ENCODE results near the gene LAPTM4A.

The LAPTM4A gene

DNA sequence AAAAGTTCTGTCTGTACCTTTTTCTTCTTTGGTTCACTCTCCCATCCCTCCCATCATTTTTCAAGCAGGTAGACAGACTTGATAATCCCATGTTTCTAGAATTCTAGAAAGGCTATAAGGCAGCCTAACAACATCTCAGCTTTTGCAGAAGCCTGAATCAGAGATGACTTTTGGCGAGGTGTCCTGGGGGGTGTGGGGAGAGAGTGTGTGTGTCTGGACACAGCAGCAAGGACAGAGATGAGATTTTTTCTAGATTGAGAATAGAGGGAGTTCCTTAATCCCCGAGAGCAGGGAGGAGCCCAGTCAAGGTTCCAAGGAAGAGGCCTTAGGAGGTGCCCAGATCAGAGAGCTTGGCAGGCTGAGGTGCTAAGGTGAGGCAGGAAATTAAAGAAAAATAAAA is 22.0 kb upstream of the LAPTM4A start:
- Histone ChIP-seq H3K9me3 (ENCODE audit: severe bottlenecking) (no peaks in the 10 kb centered on the region), H3K27ac (no peak overlapping the region), H3K4me3 (ENCODE audit: low read depth, low read length) (no peak overlapping the region), H3K36me3 (no peaks in the 10 kb centered on the region), H3K27me3 (ENCODE audit: insufficient read depth, low read depth, severe bottlenecking) (no peaks in the 10 kb centered on the region)
- TF ChIP-seq, protein P1, sequence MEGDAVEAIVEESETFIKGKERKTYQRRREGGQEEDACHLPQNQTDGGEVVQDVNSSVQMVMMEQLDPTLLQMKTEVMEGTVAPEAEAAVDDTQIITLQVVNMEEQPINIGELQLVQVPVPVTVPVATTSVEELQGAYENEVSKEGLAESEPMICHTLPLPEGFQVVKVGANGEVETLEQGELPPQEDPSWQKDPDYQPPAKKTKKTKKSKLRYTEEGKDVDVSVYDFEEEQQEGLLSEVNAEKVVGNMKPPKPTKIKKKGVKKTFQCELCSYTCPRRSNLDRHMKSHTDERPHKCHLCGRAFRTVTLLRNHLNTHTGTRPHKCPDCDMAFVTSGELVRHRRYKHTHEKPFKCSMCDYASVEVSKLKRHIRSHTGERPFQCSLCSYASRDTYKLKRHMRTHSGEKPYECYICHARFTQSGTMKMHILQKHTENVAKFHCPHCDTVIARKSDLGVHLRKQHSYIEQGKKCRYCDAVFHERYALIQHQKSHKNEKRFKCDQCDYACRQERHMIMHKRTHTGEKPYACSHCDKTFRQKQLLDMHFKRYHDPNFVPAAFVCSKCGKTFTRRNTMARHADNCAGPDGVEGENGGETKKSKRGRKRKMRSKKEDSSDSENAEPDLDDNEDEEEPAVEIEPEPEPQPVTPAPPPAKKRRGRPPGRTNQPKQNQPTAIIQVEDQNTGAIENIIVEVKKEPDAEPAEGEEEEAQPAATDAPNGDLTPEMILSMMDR (IDR thresholded peaks at IDR 0.05; ENCODE audit: low read depth, low read length) = no peak
- no peak for DNase-seq

DNA sequence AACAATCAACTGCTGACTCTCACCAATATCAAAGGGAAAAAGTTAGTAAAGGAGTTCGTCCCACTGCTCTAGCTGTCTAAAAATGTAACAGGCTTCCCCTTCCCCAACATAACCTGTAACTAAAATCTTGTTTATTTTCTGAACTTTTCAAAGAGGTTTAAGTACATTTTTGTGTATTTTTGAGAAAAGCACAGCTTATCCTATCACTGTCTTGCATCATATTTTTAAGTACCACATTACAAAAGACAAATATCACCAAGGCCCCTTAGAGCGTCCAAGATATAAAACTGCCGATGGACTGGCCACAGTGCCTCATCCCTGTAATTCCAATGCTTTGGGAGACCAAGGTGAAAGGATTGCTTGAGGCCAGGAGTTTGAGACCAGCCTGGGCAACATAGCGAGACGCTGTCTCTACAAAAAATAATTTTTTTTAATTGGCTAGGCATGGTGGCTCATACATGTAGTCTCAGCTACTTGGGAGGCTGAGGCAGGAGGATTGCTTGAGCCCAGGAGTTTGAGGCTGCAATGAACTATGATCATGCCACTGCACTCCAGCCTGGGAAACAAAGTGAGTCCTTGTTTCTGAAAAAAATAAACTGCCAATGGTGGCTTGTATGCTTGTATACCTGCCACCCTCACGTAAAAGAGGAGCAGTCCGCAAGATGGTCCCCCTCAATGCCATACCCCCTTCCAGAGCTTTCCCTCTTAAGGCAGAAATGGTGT is 21.2 kb upstream of the LAPTM4A start:
- H3K36me3 ChIP-seq = no peaks in the 10 kb centered on the region
- no peak overlapping the region for H3K27ac ChIP-seq
- H3K4me3 ChIP-seq (ENCODE audit: low read depth, low read length) = no peak overlapping the region
- TF ChIP-seq, protein P1 (IDR thresholded peaks at IDR 0.05; ENCODE audit: low read depth, low read length) = no peak
- H3K27me3 ChIP-seq (ENCODE audit: insufficient read depth, low read depth, severe bottlenecking) = no peaks in the 10 kb centered on the region
- DNase-seq = no peak
- no peaks in the 10 kb centered on the region for H3K9me3 ChIP-seq (ENCODE audit: severe bottlenecking)

DNA sequence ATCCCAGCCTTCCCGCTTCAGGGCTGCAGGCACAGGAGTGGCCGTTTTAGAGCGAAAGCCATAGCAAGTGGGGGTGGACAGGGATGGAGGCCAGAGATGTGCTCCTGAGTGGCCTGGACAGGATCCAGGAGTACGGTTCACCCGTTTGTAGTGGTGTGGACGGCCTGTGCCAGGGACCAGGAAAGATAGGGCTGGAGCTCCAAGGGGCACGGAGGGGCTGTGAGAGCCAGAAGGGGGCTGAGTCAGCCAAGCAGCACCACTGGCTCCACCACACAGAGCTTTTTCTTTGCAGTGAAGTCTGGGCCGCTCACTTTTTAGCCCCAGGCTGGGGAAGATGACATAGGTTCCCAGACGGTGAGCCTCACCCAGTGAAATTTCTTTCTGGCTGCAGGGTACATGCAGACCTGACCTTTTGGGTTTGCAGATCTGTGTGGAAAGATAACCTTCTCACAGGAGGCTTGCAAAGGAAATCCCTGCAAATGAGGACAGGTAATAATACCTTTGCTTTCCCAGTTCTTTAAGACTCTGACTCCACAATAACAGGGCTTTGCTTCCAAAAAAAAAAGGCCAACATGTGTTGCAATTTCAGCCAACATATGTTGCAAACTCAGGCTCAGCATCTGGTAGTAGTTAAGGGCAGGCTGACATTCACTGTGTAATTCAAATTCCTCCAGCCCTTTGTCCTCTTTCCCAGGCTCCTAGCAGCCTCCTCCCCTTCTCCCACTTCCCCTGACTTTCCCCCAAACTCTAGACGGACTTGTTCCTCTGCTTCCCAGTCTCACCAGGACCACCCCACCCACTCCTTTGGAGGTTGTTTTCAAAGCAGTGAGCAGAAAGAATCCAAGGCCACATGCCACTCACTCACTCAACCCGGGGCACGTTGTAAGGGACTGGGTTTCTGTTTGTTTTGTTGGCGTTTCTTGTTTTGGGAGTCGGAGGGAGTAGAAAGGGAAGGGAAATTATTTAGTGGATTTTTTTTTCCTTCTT is 20.3 kb upstream of the LAPTM4A start:
- Histone ChIP-seq H3K27ac (no peak overlapping the region), H3K27me3 (ENCODE audit: insufficient read depth, low read depth, severe bottlenecking) (no peaks in the 10 kb centered on the region), H3K4me3 (ENCODE audit: low read depth, low read length) (no peak overlapping the region), H3K36me3 (no peaks in the 10 kb centered on the region), H3K9me3 (ENCODE audit: severe bottlenecking) (no peaks in the 10 kb centered on the region)
- TF ChIP-seq, protein P1 (IDR thresholded peaks at IDR 0.05; ENCODE audit: low read depth, low read length) = no peak
- DNase-seq = no peak

DNA sequence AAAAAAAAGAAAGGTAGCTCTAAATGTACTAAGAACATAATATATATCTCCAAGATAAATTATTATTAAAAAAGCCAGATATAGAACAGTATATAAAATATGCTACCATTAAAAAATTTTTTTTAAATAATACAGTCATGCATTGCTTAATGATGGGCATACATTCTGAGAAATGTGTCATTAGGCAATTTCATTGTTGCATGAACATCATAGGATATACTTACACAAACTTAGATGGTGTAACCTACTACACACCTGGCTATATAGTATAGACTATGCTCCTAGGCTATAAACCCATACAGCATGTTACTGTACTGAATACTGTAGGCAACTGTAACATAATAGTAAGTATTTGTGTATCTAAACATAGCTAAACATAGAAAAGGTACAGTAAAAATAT is 18.3 kb upstream of the LAPTM4A start:
- no peak for DNase-seq
- no peaks in the 10 kb centered on the region for H3K27me3 ChIP-seq (ENCODE audit: insufficient read depth, low read depth, severe bottlenecking)
- no peaks in the 10 kb centered on the region for H3K9me3 ChIP-seq (ENCODE audit: severe bottlenecking)
- TF ChIP-seq, protein P1 (IDR thresholded peaks at IDR 0.05; ENCODE audit: low read depth, low read length) = no peak
- no peak overlapping the region for H3K4me3 ChIP-seq (ENCODE audit: low read depth, low read length)
- H3K27ac ChIP-seq = no peak overlapping the region
- no peaks in the 10 kb centered on the region for H3K36me3 ChIP-seq

DNA sequence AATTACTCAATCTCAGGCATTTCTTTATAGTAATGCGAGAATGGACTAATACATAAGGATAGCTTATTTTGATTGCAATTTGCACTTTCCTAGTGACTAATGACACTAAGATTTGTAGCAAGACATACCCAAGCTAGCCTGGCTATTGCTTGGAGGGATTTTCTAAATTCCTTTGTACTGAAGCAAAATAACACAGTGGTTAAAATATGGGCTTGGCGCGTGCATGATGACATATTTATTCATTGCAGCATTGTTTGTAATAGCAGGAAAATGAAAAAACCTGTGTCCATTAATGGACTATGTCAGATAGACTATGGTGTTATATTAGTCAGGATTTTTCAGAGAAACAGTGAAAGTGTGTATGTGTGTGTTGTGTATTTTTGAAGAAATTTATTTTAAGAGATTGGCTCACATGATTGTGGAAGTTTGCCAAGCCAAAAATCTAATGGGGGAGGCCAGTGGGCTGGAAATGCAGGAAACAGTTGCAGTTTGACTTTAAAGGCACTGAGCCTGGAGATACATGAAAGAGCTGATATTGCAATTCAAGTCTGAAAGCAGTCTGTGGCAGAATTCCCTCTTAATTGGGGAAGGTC is 16.7 kb upstream of the LAPTM4A start:
- Histone ChIP-seq H3K9me3 (ENCODE audit: severe bottlenecking) (no peaks in the 10 kb centered on the region), H3K36me3 (no peaks in the 10 kb centered on the region), H3K27ac (no peak overlapping the region), H3K27me3 (ENCODE audit: insufficient read depth, low read depth, severe bottlenecking) (no peaks in the 10 kb centered on the region), H3K4me3 (ENCODE audit: low read depth, low read length) (no peak overlapping the region)
- TF ChIP-seq, protein P1 (IDR thresholded peaks at IDR 0.05; ENCODE audit: low read depth, low read length) = no peak
- DNase-seq = no peak
